Muscle layer of duodenum (tissue), 2 donors: ENCODE measurements around the gene VAV2.

Experiments
- H3K27ac ChIP-seq: one replicate; pipeline ENCODE4 v1.7.0; 2013; ENCODE audit warnings: mild to moderate bottlenecking, low read length
- H3K27me3 ChIP-seq: one replicate; pipeline ENCODE4 v1.7.0; 2013; ENCODE audit warnings: low read depth, mild to moderate bottlenecking, control low read depth, low read length
- H3K36me3 ChIP-seq, 2 donors: one replicate each; pipeline ENCODE4 v1.7.0; 2013; ENCODE audit warnings: low read length in 2 of 2, control low read depth in 1 of 2, mild to moderate bottlenecking in 1 of 2; ENCODE audit not compliant: insufficient read depth in 2 of 2, control insufficient read depth in 1 of 2
- H3K4me1 ChIP-seq, 2 donors: one replicate each; pipeline ENCODE4 v1.7.0; 2013; ENCODE audit warnings: low read length in 2 of 2, mild to moderate bottlenecking in 2 of 2, control low read depth in 1 of 2, moderate library complexity in 1 of 2; ENCODE audit not compliant: insufficient read depth in 2 of 2, control insufficient read depth in 1 of 2
- H3K4me3 ChIP-seq, 2 donors: one replicate each; pipeline ENCODE4 v1.7.0; 2013; ENCODE audit warnings: low read length in 2 of 2, low read depth in 1 of 2, mild to moderate bottlenecking in 1 of 2
- H3K9me3 ChIP-seq, 2 donors: one replicate each; pipeline ENCODE4 v1.7.0; 2013; ENCODE audit warnings: low read length in 2 of 2, control low read depth in 1 of 2, mild to moderate bottlenecking in 1 of 2; ENCODE audit not compliant: control insufficient read depth in 1 of 2
- donor health status: healthy.

Gene VAV2

GRCh38 chr9:133991964-133992779 is at the start of gene VAV2:
TSS of gene VAV2 (minus strand) at chr9:133992324. CDS start at chr9:133992278, 46 bp downstream.
- H3K9me3 ChIP-seq = no peaks in the 10 kb centered on the region
- H3K27me3 ChIP-seq = no peaks in the 10 kb centered on the region
- peaks cover 7 to 31% of the 10 kb centered on the region in 2 donors for H3K4me1 ChIP-seq
- H3K36me3 ChIP-seq = peaks cover 0 to 5% of the 10 kb centered on the region in 2 donors
- H3K4me3 ChIP-seq = peak within 1 kb of the TSS; percentile 67 to 84
- H3K27ac ChIP-seq = peak within 1 kb of the TSS; percentile 78

- peaks cover 0 to 9% of the 10 kb centered on the region in 2 donors for H3K4me1 ChIP-seq
- no peak overlapping the region for H3K27ac ChIP-seq
- no peaks in the 10 kb centered on the region for H3K9me3 ChIP-seq
- H3K27me3 ChIP-seq = no peaks in the 10 kb centered on the region
- H3K4me3 ChIP-seq = no peak overlapping the region
- H3K36me3 ChIP-seq = peaks cover 22 to 77% of the 10 kb centered on the region in 2 donors
Observed at GRCh38 chr9:134041649-134041962, 49.5 kb upstream of the VAV2 start.

GRCh38 chr9:134040781-134041648 is 48.9 kb upstream of the VAV2 start:
- no peak overlapping the region for H3K4me3 ChIP-seq
- no peaks in the 10 kb centered on the region for H3K9me3 ChIP-seq
- H3K36me3 ChIP-seq = peaks cover 27 to 78% of the 10 kb centered on the region in 2 donors
- H3K27ac ChIP-seq = no peak overlapping the region
- peaks cover 0 to 9% of the 10 kb centered on the region in 2 donors for H3K4me1 ChIP-seq
- H3K27me3 ChIP-seq = no peaks in the 10 kb centered on the region

GRCh38 chr9:134040176-134040565 is 48.0 kb upstream of the VAV2 start:
- no peaks in the 10 kb centered on the region for H3K27me3 ChIP-seq
- H3K9me3 ChIP-seq = no peaks in the 10 kb centered on the region
- H3K4me1 ChIP-seq = peaks cover 0 to 9% of the 10 kb centered on the region in 2 donors
- H3K4me3 ChIP-seq = no peak overlapping the region
- H3K36me3 ChIP-seq = peaks cover 35 to 78% of the 10 kb centered on the region in 2 donors
- no peak overlapping the region for H3K27ac ChIP-seq

- Histone ChIP-seq H3K9me3 (no peaks in the 10 kb centered on the region), H3K4me1 (peaks cover 0 to 9% of the 10 kb centered on the region in 2 donors), H3K4me3 (no peak overlapping the region), H3K27ac (no peak overlapping the region), H3K36me3 (peaks cover 36 to 78% of the 10 kb centered on the region in 2 donors), H3K27me3 (no peaks in the 10 kb centered on the region)
Observed at GRCh38 chr9:134039386-134040175, 47.5 kb upstream of the VAV2 start.

- no peak overlapping the region for H3K4me3 ChIP-seq
- H3K36me3 ChIP-seq = peaks cover 49 to 88% of the 10 kb centered on the region in 2 donors
- H3K4me1 ChIP-seq = peaks cover 0 to 9% of the 10 kb centered on the region in 2 donors
- H3K9me3 ChIP-seq = no peaks in the 10 kb centered on the region
- H3K27ac ChIP-seq = no peak overlapping the region
- H3K27me3 ChIP-seq = no peaks in the 10 kb centered on the region
Observed at GRCh38 chr9:134037641-134038040, 45.5 kb upstream of the VAV2 start.

- Histone ChIP-seq H3K9me3 (no peaks in the 10 kb centered on the region), H3K27ac (no peak overlapping the region), H3K36me3 (peaks cover 49 to 90% of the 10 kb centered on the region in 2 donors), H3K4me3 (no peak overlapping the region), H3K4me1 (peaks cover 0 to 5% of the 10 kb centered on the region in 2 donors), H3K27me3 (no peaks in the 10 kb centered on the region)
Observed at GRCh38 chr9:134036130-134036529, 44.0 kb upstream of the VAV2 start.

- no peaks in the 10 kb centered on the region for H3K4me1 ChIP-seq
- no peaks in the 10 kb centered on the region for H3K27me3 ChIP-seq
- H3K27ac ChIP-seq = no peak overlapping the region
- H3K9me3 ChIP-seq = no peaks in the 10 kb centered on the region
- peaks cover 53 to 91% of the 10 kb centered on the region in 2 donors for H3K36me3 ChIP-seq
- no peak overlapping the region for H3K4me3 ChIP-seq
Observed at GRCh38 chr9:134035041-134036039, 43.2 kb upstream of the VAV2 start.

GRCh38 chr9:134034215-134035040 is 42.3 kb upstream of the VAV2 start:
- no peaks in the 10 kb centered on the region for H3K27me3 ChIP-seq
- peaks cover 46 to 84% of the 10 kb centered on the region in 2 donors for H3K36me3 ChIP-seq
- H3K4me1 ChIP-seq = no peaks in the 10 kb centered on the region
- H3K27ac ChIP-seq = no peak overlapping the region
- no peak overlapping the region for H3K4me3 ChIP-seq
- no peaks in the 10 kb centered on the region for H3K9me3 ChIP-seq
